HG03175 (cell line): ENCODE data around the gene CDCA8.

Experiments used
- ATAC-seq: cut with Tn5 transposase; IDR thresholded peaks from one replicate; pipeline ENCODE4 v1.9.1; 2021; ENCODE audit warnings: mild to moderate bottlenecking, moderate library complexity; ENCODE audit not compliant: unreplicated experiment

The CDCA8 gene

DNA sequence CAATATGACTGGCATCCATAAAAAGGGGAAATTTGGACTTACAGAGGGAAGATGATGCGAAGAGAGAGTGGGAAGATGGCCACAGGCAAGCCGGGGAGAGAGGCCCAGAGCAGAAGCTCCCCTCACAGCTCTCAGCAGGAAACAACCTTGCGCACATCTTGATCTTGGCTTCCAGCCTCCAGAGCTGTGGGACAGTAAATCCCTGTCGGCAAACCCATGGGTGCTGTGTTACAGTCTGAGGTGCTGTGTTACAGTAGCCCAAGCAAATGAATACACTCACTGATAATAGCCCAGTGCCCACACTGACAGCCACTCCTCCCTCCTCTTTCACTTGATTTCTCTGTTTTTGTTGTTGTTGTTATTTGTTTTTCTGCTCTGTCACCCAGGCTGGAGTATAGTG is 22.4 kb downstream of the CDCA8 start:
- ATAC-seq, result no peak

DNA sequence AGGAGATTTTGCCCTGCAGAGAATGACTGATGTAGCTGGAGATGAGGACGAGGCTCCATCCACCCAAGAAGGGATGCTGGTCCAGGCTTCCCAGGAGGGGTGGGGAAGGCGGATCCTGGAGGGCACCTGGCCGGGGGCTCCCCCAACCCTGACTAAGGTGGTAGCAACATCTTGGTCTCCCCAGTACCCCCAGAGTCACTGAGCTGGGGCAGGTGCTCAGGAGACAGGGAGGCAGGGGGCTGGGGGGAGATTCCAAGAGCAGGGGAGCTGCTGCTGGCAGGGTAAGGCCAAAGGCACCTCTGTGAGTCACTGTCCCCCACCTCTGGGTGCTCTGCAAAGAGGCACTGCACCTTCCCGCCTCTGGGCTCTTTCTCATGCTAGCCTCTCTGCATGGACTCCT is 24.0 kb downstream of the CDCA8 start:
- ATAC-seq, result no peak

DNA sequence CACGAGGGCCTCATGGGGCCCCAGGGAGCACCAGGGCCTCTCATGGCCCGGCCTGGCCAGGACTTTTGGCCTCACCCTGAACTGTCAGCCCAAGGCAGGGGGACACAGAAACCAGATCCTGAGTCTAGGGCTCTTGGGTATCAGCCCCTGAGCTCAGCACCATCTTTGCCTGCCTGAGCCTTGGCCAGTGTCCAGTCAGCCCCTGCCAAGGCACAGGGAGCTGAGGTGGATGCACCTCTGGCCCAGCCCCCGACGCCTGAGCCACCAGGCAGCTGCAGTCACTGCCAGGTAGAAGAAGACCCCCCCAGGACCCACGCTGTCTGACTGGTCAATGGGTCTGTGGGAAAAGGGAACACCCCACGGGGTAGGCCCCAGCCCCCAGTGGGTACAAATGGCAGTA is 25.3 kb downstream of the CDCA8 start:
- ATAC-seq, result no peak

DNA sequence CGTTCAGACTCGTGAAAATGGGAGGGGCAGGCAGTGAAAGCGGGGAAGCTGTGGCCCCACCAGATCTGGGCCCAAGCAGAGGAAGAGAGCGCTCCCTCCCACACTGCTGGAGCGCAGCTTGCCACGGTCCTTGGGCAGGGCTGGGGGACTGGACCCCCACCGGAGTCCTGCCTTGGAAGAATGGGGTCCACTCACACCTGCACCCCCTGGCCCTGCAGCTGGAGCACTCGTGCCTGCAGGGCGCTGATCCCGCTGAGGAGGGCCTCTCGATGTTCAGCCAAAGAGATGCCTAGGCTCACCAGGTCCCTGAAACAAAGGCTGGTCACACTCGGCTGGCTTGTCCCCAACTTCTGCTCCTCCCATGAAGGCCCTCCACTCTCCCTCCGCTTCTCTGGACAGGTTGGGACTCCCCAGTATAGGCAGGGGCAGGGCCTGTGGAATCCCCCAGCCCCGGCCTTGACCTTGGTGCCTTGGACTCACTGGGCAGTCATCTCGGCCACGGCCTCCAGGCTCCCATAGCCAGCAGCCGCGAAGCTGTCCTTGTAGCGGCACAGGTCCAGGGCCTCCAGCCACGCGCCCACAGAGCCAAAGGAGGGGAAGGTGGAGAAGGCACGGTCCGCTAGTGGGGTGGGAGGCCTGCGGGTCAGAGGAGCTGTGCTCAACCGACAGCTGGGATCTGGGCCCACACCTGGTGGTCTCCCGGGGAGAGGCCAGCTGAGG is 26.0 kb downstream of the CDCA8 start:
- ATAC-seq, result no peak

DNA sequence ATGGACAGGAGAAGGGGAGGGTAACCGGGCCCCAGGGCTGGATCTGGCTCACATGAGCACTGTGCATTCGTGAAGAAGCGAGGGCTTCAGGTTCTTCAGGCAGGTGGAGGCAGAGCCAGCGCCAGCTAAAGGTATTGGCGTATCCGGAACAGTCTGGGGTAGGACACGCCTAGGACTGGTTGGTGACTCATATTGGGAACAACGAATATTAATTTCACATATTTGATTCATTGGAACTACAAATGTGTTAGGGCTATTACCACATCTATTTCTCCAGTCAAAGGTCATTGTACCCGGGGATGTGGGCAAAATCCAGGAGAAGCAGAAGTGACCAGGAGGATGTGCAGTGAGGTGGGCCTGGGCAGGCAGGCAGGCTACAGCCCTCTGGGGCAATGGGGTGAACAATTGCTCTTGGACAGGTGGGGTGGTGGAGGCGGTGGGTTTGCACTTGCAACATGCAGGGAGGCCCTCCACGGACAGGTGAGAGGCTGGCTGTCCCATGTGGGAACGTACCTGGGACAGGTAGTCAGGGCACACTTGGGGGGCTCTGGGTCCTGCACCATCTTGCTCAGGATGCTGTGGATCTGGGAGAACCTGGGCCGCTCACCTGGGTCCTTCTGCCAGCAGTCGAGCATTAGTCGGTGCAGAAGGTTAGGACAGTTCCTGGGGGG is 26.7 kb downstream of the CDCA8 start:
- ATAC-seq, result no peak

DNA sequence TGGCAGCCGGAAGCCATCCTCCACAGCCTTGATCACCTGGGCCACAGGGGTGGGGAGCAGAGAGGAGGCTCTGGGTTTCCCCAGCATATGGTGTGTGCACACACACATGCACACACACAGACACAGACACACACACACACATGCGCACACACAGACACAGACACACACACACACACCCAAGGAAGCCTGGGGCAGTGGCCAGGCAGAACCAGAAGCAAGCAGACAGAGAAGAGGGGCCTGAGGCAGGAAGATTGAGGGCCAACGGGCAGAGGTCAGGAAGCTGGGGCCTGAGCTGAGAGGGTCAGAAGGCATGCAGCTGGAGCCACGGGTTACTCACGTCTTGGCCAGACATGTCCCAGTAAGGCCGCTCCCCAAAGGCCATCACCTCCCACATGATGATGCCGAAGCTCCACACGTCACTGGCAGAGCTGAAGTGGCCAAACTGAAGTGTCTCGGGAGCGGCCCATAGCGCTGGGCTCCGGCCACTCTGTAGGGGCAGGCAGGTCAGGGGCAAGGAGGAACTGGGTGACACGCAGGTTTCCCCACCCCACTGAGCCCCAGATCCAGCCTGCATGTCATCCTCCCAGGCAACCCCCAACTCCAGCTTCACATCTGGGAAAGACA is 27.4 kb downstream of the CDCA8 start:
- ATAC-seq, result no peak

DNA sequence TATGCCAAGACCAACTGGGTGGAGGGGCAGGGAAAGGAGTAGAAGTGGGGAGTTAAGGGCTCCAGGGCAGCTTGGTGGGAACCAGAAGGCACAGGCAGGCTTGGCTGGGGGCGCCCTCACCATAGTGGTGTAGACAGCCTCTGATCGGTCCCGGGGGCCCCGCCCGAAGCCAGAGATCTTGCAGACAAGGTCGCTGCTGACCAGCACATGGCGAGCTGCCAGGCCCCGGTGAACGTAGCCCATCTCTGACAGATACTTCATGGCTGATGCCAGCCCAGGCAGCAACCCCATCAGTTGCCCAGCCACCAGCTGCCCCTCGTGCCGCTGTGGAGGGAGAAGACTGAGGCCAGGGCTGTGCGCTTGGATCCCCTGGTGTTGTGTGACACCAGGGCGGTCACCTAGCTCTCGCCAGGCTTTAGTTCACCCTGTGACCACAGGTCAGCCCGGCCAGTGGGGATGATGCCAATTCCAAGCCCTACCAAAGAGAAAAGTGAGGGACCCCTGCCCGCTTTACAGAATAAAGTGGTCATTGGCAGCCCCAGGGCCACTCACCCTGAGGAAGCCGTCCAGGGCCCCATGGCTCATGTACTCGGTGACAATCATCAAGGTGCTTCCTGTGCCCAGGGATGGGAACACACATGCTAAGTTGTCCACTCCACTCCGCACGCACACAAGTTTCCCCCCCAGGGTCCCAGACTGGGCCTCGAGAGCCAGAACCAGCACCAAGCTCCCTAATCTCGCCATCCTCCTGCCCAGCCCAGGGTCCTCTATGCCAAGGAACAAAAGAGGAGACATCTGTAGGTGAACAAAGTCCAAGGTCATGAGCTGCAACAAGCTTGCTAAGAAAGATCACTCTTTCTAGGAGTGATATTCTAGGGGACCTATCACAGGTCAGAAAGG is 28.2 kb downstream of the CDCA8 start:
- ATAC-seq, result no peak

DNA sequence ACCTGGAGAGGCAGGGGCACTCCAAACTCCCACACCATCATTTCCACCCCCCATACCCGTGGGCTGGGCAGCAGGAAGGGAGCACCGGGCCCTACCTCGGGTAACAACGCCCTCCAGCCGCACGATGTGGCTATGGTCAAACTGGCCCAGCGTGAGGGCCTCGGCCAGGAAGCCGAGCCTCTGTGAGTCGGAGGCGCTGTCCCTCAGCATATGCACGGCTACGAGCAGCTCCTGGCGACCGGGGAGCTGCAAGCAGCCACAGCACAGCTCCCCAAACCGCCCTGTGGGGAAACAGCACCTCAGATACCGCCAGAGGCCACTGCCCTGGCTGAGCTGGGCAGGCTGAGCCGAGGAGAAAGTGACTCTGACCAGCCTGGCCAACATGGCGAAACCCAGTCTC is 29.2 kb downstream of the CDCA8 start:
- no peak for ATAC-seq

DNA sequence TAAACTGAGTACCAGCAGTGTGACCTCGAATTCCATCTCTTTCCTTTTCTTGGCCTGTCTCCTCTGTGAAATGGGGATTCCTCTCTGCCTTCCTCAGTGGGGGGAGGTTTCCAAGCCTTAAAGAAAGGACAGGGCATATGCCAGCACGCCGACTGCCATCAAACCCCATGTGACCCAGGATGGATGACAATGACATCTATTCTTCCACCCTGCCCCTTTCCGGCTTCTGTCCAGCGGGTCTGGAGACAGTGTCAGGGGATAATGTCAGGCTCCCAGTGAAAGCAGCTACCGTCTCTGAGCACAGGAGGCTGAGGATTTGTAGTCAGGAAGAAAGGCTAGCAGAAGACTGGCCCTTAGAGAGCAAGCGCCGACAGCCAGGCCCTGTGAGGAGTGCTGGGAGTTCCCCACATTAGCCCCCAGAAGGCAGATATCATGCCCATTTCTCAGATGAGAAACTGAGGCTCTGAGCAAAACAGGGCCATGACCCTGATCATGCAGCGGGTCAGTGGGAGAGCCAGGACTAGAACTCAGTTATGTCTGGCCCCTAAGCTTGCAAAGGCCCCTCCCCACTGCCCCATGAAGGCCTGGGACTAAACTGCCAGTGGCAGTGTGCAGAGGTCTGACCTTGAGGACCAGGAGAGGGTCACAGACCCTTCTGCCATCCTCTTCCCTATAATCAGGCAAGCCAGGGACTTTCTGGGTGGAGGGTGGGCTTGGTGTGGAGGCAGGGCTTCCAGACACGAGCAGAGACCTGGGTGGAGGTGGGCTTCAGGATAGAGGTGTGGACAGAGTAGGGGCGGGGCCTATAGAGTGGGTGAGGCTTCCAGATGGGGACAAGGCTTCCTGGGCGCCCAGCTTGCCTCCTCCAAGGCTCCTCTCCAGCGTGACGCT is 30.1 kb downstream of the CDCA8 start:
- ATAC-seq, result no peak

DNA sequence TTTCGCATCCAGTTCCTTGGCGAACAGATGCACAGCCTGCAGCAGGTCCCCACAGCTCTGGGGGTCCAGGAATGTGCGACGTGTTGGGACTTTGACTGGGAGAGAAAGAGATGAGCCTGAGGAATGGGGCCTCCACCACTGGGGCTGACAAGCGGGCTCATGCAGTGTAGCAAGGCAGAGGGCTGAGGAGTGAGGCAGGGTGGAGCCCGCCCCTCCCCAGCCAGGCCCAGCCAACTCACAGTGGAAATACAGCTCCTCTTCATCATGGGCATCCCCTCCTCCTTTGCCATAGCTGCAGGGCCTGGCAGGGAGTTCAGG is 30.7 kb downstream of the CDCA8 start:
- ATAC-seq, result no peak

DNA sequence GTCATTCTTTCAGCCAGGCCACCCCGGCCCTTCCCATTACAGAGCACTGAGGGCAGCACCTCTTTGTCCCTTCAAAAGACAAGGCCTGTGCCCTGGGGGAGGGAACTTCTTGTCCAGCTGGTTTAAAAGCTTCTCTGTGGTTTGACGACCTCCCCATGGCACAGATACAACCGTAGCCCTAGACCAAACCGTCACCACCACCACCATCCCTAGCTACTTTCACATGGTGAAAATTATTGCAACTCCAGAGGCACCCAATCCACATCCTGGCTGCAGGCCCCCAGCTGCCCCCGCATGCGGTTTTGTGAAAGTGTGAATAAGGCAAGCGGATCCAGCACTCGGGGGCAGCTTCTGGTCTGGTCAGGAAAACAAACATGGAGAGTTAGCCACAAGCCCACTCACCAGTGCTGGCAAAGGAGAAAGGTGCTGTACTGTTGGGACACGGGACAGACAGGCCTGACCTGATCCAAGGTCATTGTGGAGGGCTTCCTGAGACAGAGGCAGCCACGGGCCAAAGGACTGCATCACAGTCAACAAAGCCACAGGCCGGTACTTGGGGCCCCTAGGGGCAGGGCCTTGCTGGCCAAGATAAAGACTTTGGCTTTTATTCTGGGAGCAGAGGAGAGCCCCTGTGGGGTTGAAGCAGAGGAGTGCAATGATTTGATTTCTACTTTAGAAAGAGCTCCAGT is 31.2 kb downstream of the CDCA8 start:
- ATAC-seq, result no peak

DNA sequence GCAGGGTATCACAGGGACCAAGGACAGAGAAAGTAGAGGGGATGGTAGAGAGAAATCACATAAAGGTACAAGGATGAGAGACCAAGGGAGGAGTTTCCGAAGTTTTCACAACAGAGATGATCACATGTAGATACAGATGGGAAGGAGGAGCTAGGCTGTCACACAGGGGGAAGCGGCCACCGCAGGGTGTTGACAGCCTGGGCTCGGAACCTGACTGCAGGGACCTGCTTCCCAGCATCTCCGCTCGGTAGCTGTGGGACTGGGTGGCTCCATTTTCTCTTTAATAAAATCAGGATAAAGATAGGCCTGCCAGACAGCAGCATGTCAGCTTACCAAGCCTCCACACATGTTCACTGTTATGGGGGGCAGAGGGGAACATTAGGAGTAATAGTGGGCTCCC is 32.3 kb downstream of the CDCA8 start:
- no peak for ATAC-seq

DNA sequence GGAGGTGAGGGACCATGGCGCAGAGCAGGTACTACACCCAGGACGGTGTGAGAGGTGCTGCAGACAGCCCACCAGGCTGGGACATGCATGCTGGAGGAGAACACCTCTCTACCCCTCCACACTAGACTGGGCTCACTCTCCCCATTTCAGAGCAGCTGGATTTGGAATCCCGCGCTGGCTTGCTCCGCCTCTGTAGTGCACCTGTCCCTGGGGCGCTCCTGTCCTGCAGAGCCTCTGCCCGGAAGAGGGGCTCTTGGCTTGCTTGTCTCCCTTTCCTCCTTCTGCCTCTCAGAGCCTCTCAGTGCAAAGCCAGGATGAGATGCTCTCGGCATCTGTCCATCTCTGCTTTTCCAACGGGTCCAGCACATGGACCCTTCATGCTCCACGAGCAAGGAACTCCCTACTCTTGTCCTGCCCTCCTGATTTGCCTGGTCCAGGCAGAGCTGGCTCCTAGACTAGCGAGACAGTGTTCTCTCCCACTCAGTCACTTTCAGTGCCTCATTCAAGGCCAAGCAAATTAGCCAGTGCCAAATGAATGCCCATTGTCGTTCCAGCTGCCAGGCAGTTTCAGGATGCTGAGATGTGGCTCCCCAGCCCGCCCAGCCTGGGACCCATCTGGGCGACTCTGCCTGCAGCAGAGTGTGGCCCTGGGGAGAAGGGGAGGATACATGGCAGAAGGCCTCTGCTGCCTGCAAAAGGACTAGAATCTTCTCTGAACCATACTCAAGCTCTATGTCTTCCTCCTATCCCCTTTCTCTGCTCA is 33.7 kb downstream of the CDCA8 start:
- no peak for ATAC-seq

DNA sequence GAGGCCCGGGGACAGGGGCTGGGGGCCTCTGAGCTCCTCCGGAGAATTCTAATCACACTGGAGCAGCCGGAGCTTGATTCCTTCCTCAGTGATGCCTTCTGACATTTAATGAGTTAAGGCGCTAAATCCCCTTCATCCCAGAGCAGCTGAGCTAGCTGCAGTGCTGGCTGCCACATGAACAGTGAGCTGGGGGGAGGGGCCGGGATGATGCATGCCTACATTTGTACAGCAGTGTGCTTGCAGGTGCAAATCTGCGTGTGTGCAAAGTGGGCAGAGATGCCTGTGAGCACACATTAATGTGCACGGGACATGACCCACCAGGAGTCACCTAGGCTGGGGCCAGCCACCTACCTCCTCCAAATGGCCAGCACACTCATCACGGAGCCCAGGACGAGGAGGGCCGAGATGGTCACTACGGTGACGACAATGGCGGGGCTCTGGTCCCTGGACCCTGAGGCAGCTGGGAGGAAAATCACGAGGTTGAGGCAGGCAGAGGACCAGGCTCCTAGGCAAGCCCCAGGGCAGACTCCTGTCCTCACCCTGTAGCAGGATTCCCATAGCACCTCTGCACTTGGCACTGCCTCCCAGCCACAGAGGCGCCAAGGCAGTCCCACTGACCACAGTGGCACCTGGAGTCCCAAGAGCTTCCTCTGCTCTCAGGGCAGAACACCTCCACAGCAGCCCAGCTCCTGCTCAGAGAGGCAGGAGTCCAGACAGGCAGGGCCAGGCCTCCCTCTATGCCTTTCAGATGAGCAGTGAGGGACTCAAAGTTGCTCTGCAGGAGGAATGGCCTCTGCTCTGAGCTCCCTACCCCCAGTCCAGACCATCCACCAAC is 34.7 kb downstream of the CDCA8 start:
- ATAC-seq, result no peak

DNA sequence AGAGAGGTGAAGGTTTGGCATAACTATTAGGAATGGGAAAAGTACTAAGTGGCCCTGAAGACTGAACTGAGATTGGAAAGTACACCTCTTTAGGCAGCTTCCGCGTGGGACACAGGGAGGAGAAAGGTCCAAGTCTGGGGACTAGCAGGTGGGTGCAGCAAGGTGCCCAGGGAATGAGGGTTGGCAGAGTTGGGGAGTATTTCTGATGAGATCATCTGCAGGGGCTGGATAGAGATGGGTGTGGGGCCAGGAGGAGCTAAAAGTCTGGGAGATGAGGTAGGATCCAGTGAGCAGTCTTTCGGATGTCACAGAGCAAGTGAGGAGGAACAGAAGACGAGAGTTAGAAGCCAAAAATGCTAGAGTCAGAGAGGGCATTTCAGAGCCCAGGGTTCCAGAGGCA is 36.1 kb downstream of the CDCA8 start:
- no peak for ATAC-seq

DNA sequence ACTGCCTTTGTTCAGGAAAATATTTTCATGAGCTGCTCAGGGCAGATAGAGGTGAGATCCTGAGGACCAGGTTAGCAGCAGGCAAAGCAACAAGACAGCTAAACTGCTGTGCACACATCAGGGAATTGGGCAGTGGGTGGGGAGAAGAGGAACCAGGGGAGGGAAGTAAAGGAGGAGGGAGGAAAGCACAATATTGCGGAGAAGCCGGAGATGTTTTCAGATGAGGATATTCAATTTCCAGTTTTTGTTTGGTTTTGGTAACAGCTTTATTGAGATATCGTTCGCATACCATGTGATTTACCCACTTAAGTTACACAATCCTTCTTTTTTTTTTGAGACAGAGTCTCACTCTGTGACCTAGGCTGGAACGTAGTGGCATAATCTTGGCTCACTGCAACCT is 38.1 kb downstream of the CDCA8 start:
- no peak for ATAC-seq

DNA sequence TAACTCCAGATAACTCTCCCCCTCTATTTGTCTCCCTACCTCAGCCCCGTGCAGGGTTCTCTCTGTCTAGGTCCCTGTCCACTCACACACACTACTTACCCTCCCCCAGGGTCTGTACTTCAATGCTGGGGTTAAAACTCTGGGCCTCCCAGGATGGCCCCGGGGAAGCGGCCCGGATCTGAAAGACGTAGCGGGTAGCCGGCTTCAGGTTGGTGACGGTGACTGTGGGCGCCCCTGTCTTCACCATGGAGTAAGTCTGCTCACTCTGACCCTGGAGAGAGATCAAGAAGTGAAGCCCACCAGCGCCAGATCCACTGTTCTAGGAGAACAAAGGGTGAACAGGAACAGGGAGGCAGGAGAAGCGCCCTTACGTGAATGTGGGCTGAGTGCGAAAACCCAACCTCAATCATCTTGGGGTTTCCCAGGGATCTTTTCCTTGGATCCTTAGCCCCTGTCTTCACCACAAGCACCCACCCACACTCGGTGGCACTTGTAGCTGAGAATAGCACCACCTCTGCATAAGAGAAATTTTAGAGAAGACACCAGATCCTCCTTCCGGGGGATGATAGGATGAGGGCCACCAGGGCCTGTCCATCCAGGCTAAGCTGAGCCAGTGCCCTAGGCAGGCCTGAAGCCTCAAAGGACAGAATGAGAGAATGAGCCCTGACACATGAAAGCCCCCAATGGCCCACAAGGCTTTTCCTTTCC is 39.1 kb downstream of the CDCA8 start:
- no peak for ATAC-seq
